NK-92 treated with Interleukin-12 subunit alpha and Interleukin-12 subunit beta, amount 100 ng/mL, for 24 hours (cell line): Measurements from ENCODE around the gene ZNF865.

Source experiments
- DNase-seq: peaks from one replicate; lab custom pipeline; 2025; lab: John Stamatoyannopoulos, UW

The ZNF865 gene

DNA sequence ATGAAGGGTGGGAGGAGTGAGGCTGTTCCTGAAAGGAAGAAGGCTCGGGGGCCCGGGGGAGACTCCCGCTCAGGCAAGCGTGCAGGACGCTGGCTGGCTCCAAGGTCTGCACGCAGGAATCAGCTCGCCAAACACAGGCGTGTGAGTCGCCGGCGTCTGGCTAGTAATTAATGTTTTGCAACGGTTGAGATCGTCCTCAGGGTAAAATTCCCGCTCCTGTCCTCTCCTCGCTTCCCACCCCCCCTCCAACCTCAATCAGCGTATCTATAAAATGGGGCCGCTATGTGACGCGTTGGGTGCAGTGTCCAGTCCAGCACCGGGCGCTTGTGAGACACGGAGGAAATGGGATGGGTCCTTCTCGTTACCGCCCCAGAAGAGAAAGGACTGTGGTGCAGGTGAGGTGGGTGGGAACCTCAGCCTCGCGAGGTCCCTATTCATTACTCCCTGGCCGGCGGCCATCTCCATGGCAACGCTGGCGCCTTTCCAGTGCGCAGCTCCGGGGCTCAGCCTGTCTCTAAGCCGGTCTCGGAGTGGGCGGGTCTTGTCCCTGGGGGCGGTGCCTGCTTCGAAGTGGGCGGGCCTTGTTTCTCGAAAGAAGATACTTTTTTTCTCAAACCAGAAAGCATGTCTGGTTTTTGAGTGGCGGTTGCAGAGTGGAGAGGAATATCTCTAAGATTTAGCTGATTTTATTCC lies 18.3 kb upstream of the ZNF865 start:
- no peak for DNase-seq

GRCh38 chr19:55588738-55589137 lies 16.7 kb upstream of the ZNF865 start:
- DNase-seq = no peak

DNA sequence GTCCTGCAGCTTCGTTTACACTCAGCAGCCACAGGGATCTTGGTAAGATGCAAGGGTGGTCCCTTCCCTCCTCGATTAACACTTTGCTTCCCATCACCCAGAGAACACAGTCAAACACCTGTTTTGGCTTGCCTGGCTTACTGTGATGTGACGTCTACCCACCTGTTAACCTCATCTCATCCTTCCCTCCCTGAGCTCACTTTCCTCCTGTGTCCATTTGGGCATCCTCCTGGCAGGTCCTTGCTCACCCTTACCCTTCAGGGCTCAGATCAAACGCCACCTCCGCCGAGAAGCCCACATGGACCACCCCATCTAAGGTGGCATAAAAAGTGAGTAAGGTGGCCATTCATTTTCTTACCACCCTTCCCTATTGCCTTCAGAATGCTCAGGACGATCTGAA lies 15.3 kb upstream of the ZNF865 start:
- no peak for DNase-seq

DNA sequence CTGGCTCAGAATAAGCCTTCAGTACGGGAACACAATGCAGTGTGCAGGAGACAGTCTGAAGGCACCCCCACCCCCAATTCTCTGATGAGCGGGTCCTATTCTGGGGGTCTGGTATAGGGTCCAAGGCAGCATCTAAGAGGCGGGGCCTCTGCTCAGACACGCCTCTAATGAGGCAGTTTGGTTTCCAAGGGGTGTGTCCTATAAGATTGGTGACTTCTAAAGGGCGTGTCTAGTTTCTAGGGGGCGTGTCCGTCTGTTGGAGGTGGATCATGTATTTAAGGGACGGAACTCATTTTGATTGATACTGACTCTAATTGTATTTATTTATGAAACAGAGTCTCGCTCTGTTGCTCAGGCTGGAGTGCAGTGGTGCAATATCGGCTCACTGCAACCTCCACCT lies 14.8 kb upstream of the ZNF865 start:
- no peak for DNase-seq

- DNase-seq = no peak
Measured at GRCh38 chr19:55591555-55591954, 13.9 kb upstream of the ZNF865 start.

DNA sequence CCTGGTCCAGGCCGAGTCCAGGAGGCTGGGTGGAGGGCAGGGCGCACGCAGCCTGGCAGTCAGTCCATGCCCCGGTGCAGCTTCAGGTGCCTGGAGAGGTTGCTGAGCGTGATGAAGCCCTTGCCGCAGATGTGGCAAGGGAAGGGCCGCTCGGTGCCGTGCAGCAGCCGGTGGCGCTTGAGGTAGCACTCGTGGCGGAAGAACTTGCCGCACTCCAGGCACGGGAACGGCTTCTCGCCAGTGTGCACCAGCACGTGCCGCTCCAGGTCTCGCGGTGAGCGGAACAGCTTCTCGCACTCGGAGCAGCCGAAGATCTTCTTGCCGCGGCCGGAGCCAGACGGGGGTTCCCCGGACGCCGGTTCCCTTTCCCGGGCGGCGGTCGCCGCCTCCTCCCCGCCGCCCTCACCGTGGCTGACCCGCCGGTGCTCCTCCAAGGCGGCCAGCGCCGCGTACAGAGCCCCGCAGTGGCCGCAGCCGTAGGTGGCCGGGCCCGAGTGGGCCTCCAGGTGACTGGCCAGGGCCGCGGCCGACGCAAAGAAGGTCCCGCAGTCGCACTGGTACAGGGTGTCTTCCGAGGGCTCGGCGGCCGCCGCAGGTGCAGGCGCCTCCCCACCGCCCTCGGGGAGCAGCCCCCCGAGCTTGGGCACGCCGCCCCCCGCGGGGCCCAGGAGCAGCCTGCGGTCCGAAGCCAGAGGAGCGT lies 12.9 kb upstream of the ZNF865 start:
- no peak for DNase-seq

GRCh38 chr19:55593096-55593772 lies 12.2 kb upstream of the ZNF865 start:
- DNase-seq = no peak

- no peak for DNase-seq
Measured at GRCh38 chr19:55594996-55595545, 10.4 kb upstream of the ZNF865 start.

GRCh38 chr19:55596304-55596703 lies 9.1 kb upstream of the ZNF865 start:
- DNase-seq = no peak

- DNase-seq = no peak
Measured at GRCh38 chr19:55597501-55597921, 7.9 kb upstream of the ZNF865 start.

- no peak for DNase-seq
Measured at GRCh38 chr19:55598034-55598433, 7.4 kb upstream of the ZNF865 start.

DNA sequence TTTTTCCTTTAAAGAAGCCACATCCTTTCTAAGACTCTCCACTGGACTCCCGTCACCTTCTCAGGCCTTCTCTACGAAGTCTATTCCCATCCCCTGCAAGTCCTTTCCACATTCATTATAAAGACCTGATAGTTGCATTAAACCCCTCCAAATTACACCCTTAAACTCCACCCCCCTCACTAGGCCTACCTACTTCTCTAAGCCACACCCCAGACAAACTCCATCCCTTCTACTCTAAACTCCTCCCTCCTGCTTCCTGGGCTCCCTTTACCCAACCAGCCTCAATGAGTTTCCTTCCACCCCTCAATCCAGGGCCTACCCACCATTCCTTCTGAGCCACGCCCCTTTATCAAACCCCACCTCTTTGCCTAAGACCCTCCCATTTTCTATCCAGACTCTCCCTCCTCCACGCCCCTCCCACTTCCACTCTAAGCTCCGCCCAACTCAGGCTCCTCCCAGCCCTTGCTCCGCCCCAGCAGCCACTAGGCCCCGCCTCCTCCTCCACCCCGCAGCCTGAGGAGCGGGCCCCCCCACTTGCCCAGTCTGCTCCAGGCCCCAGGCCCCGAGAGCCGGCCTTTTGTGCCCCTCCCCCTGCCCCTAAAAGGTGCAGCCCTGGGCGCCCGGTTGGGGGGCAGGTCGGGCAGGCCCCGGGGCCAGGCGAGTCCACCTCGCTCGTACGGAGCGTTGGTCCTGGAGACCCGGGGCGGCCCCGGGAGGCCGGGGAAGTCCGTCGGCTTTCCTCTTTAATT lies 6.6 kb upstream of the ZNF865 start:
- DNase-seq = peak; percentile 92

- DNase-seq = peak; percentile 93
Measured at GRCh38 chr19:55599468-55599841, 6.0 kb upstream of the ZNF865 start, which contains the start of gene FIZ1. TSS of gene FIZ1 (minus strand) at chr19:55599517. CDS start at chr19:55597865, 1,652 bp downstream.

- DNase-seq = peak; percentile 85
Measured at GRCh38 chr19:55599842-55600661, 5.4 kb upstream of the ZNF865 start, which contains the start of gene ZNF524. TSS of gene ZNF524 (plus strand) at chr19:55600288. CDS start at chr19:55602113, 1,825 bp downstream.

GRCh38 chr19:55600662-55601028 lies 4.8 kb upstream of the ZNF865 start:
- DNase-seq = no peak

DNA sequence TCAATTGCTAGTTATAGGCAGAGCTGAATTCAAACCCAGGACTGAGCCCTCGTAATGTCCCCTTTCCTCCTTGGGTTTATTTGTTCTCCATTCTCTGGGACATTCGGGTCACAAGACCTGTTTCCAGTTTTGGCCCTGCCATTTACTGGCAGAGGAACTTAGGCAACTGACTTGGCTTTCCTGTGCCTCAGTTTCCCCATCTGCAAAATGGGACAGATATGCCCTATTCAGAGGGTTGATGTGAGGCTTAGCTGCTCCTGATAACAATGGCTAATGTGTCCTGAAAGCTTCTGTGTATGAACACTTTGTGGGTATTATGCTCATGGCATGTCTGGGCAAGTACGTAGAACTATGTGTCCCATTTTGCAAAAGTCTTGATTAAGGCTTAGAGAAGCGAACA lies 4.4 kb upstream of the ZNF865 start:
- no peak for DNase-seq

GRCh38 chr19:55602104-55603001 lies 3.1 kb upstream of the ZNF865 start:
- DNase-seq = no peak

GRCh38 chr19:55603115-55603514 lies 2.3 kb upstream of the ZNF865 start:
- DNase-seq = no peak

GRCh38 chr19:55603581-55604292 lies 1.7 kb upstream of the ZNF865 start:
- no peak for DNase-seq
